ENCODE results near the gene NDUFV2. TPM values are rescaled to one million over a fixed set of nuclear protein-coding genes. Genes with fewer than 3 reads are reported as not detected.

The NDUFV2 gene
- polyA plus RNA-seq (2012; ENCODE audit: insufficient read length, low read depth) = 58.7 TPM

GRCh38 chr18:9102508-9103375 is at the start of gene NDUFV2:
TSS of gene NDUFV2 (plus strand) at chr18:9102699. CDS start at chr18:9102744, 45 bp downstream.
- TF ChIP-seq POLR2AphosphoS5 (IDR thresholded peaks at IDR 0.05; ENCODE audit: low read depth, low read length) = peak; percentile 84
- TF ChIP-seq TAF1 (IDR thresholded peaks at IDR 0.05; ENCODE audit: borderline replicate concordance, insufficient read depth, low read length) = peak; percentile 75; the same call in 1 of the 2 replicates
- TF ChIP-seq FOXP2 (optimal IDR thresholded peaks at IDR 0.05; ENCODE audit: borderline replicate concordance, extremely low read depth, extremely low read length, insufficient read depth) = peak; percentile 65
- TF ChIP-seq REST (IDR thresholded peaks at IDR 0.05; ENCODE audit: insufficient read depth in 1 of 2, low read depth in 2 of 2, low read length in 2 of 2) = no peak

- TF ChIP-seq POLR2AphosphoS5 (IDR thresholded peaks at IDR 0.05; ENCODE audit: low read depth, low read length) (no peak), SIN3A (IDR thresholded peaks at IDR 0.05; ENCODE audit: borderline replicate concordance, insufficient read depth, low read length) (no peak), TAF1 (IDR thresholded peaks at IDR 0.05; ENCODE audit: borderline replicate concordance, insufficient read depth, low read length) (no peak), FOXP2 (optimal IDR thresholded peaks at IDR 0.05; ENCODE audit: borderline replicate concordance, extremely low read depth, extremely low read length, insufficient read depth) (no peak), REST (IDR thresholded peaks at IDR 0.05; ENCODE audit: insufficient read depth in 1 of 2, low read depth in 2 of 2, low read length in 2 of 2) (no peak)
Observed at GRCh38 chr18:9053814-9054213, 48.7 kb upstream of the NDUFV2 start.

DNA sequence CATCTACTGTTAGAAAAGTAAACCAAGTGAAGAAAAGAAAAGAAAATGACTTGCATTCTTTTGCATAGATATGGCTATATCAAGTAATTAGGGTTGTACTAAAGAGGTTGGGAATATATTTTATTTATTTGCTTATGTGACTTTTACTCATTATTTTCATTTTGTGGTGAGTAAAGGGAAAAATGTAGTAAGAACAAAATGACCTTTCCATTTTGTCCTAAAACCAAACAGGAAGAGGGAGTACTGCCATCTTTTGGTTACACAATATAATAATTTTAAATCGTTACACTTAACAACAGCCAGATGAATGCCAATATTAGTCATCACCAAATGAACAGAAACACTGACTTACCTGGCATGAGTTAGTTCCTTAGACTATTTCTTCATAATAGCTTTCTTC is 47.3 kb upstream of the NDUFV2 start:
- TF ChIP-seq POLR2AphosphoS5 (IDR thresholded peaks at IDR 0.05; ENCODE audit: low read depth, low read length) (no peak), SIN3A (IDR thresholded peaks at IDR 0.05; ENCODE audit: borderline replicate concordance, insufficient read depth, low read length) (no peak)

- no peak for TF ChIP-seq SIN3A (IDR thresholded peaks at IDR 0.05; ENCODE audit: borderline replicate concordance, insufficient read depth, low read length)
- no peak for TF ChIP-seq TAF1 (IDR thresholded peaks at IDR 0.05; ENCODE audit: borderline replicate concordance, insufficient read depth, low read length)
- no peak for TF ChIP-seq POLR2AphosphoS5 (IDR thresholded peaks at IDR 0.05; ENCODE audit: low read depth, low read length)
- TF ChIP-seq REST (IDR thresholded peaks at IDR 0.05; ENCODE audit: insufficient read depth in 1 of 2, low read depth in 2 of 2, low read length in 2 of 2) = no peak
- TF ChIP-seq FOXP2 (optimal IDR thresholded peaks at IDR 0.05; ENCODE audit: borderline replicate concordance, extremely low read depth, extremely low read length, insufficient read depth) = no peak
Observed at GRCh38 chr18:9055626-9056025, 46.9 kb upstream of the NDUFV2 start.

GRCh38 chr18:9057646-9058045 is 44.9 kb upstream of the NDUFV2 start:
- no peak for TF ChIP-seq REST (IDR thresholded peaks at IDR 0.05; ENCODE audit: insufficient read depth in 1 of 2, low read depth in 2 of 2, low read length in 2 of 2)
